Muscle of leg (tissue), 11 donors: ENCODE results near the gene FTH1. TPM values are rescaled to one million over a fixed set of nuclear protein-coding genes. Genes with fewer than 3 reads are reported as not detected.

Experiments used
- DNase-seq: peaks from one replicate; pipeline ENCODE4 v3.0.0; 2013
- H3K27ac ChIP-seq: one replicate; pipeline ENCODE4 v1.5.1; 2013; ENCODE audit warnings: mild to moderate bottlenecking, low read length, control low read depth
- H3K27me3 ChIP-seq: one replicate; pipeline ENCODE4 v1.6.1; 2013; ENCODE audit warnings: low read length; ENCODE audit not compliant: control insufficient read depth, insufficient read depth
- H3K36me3 ChIP-seq: one replicate; pipeline ENCODE4 v1.6.1; 2013; ENCODE audit warnings: low read length; ENCODE audit not compliant: control insufficient read depth, insufficient read depth
- H3K4me1 ChIP-seq: one replicate; pipeline ENCODE4 v1.6.1; 2013; ENCODE audit warnings: low read length; ENCODE audit not compliant: control insufficient read depth, insufficient read depth
- H3K4me3 ChIP-seq: one replicate; pipeline ENCODE4 v1.5.1; 2013; ENCODE audit warnings: low read length, control low read depth
- H3K9me3 ChIP-seq: replicated peaks from 2 replicates; pipeline ENCODE4 v1.6.1; 2013; ENCODE audit warnings: low read depth, low read length; ENCODE audit not compliant: control insufficient read depth
- WGBS: methylation state at CpG from one replicate; pipeline ENCODE4 v1.1.5; 2013; ENCODE audit warnings: missing lambda C conversion rate; ENCODE audit not compliant: insufficient coverage; 5-methylcytosine and 5-hydroxymethylcytosine counted together
- polyA plus RNA-seq, 8 donors: library from polyadenylated mRNA; unstranded; fragments of 120-200 nt; gene quantifications; one replicate each; pipeline versions ENCODE4 v1.2.1 to v1.2.3, GENCODE V29; 2013; ENCODE audit warnings: inconsistent platforms in 1 of 8, low replicate concordance in 1 of 8; ENCODE audit not compliant: insufficient read length in 8 of 8, insufficient read depth in 1 of 8
- total RNA-seq: library from RNA; stranded (reverse); fragments of 120-200 nt; gene quantifications from one replicate; pipeline ENCODE4 v1.2.4, GENCODE V29; 2013

FTH1 gene
- total and polyA plus RNA-seq, 9 donors: 445 to 1,613 (median 1,403) TPM

GRCh38 chr11:61980783-61981541 is 13.5 kb upstream of the FTH1 start:
- H3K27me3 ChIP-seq: no peaks in the 10 kb centered on the region
- no peaks in the 10 kb centered on the region for H3K36me3 ChIP-seq
- WGBS: 50% methylated on average over 8 of the region's 10 CpGs
- no peak overlapping the region for H3K27ac ChIP-seq
- H3K4me3 ChIP-seq: no peak overlapping the region
- no peak for DNase-seq
- no peaks in the 10 kb centered on the region for H3K9me3 ChIP-seq
- peaks cover 5% of the 10 kb centered on the region for H3K4me1 ChIP-seq

GRCh38 chr11:61978703-61979661 is 11.5 kb upstream of the FTH1 start:
- DNase-seq: no peak
- Histone ChIP-seq H3K9me3 (no peaks in the 10 kb centered on the region), H3K36me3 (no peaks in the 10 kb centered on the region), H3K4me1 (peaks cover 8% of the 10 kb centered on the region), H3K4me3 (no peak overlapping the region), H3K27me3 (no peaks in the 10 kb centered on the region), H3K27ac (no peak overlapping the region)
- WGBS: 75% methylated on average over 11 of the region's 17 CpGs

- WGBS: 83% methylated on average over 3 of the region's 7 CpGs
- H3K4me3 ChIP-seq: no peak overlapping the region
- H3K27me3 ChIP-seq: no peaks in the 10 kb centered on the region
- DNase-seq: no peak
- peaks cover 27% of the 10 kb centered on the region for H3K4me1 ChIP-seq
- H3K36me3 ChIP-seq: no peaks in the 10 kb centered on the region
- no peak overlapping the region for H3K27ac ChIP-seq
- H3K9me3 ChIP-seq: no peaks in the 10 kb centered on the region
These were observed 9.5 kb upstream of the FTH1 start for GRCh38 chr11:61976813-61977475.

DNA sequence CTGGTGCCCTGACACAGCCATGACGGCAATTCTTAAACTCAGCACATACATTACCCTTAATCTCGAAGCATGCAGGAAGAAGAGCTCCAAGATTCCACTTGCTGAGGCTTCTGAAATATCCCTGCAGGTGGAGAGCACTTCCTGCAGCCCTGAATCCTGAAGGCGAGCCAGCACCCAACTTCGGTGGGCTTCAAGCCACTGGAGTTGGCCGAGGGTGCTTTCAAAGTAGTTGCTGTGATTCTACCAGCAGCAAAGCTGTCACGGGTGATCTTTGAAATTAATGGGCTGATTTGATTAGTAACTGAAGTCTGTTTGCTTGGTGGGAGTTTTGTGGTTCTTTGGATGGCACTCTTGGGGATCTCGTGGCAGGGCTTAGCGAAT is 9.0 kb upstream of the FTH1 start:
- Histone ChIP-seq H3K36me3 (no peaks in the 10 kb centered on the region), H3K9me3 (no peaks in the 10 kb centered on the region), H3K4me3 (no peak overlapping the region), H3K27ac (no peak overlapping the region), H3K4me1 (peaks cover 33% of the 10 kb centered on the region), H3K27me3 (no peaks in the 10 kb centered on the region)
- WGBS: 67% methylated on average over 8 of the region's 8 CpGs
- DNase-seq: no peak

- Histone ChIP-seq H3K4me1 (peaks cover 38% of the 10 kb centered on the region), H3K36me3 (no peaks in the 10 kb centered on the region), H3K9me3 (no peaks in the 10 kb centered on the region), H3K27ac (no peak overlapping the region), H3K27me3 (no peaks in the 10 kb centered on the region), H3K4me3 (no peak overlapping the region)
- WGBS: 89% methylated on average over 7 of the region's 15 CpGs
- no peak for DNase-seq
These were observed 8.4 kb upstream of the FTH1 start for GRCh38 chr11:61975638-61976419.

GRCh38 chr11:61974766-61975631 is 7.6 kb upstream of the FTH1 start:
- peak overlapping the region; percentile 51 for H3K27ac ChIP-seq
- 59% methylated on average over 8 of the region's 14 CpGs for WGBS
- H3K27me3 ChIP-seq: no peaks in the 10 kb centered on the region
- H3K4me1 ChIP-seq: peaks cover 42% of the 10 kb centered on the region
- DNase-seq: peak; percentile 75
- H3K36me3 ChIP-seq: no peaks in the 10 kb centered on the region
- no peaks in the 10 kb centered on the region for H3K9me3 ChIP-seq
- H3K4me3 ChIP-seq: no peak overlapping the region

DNA sequence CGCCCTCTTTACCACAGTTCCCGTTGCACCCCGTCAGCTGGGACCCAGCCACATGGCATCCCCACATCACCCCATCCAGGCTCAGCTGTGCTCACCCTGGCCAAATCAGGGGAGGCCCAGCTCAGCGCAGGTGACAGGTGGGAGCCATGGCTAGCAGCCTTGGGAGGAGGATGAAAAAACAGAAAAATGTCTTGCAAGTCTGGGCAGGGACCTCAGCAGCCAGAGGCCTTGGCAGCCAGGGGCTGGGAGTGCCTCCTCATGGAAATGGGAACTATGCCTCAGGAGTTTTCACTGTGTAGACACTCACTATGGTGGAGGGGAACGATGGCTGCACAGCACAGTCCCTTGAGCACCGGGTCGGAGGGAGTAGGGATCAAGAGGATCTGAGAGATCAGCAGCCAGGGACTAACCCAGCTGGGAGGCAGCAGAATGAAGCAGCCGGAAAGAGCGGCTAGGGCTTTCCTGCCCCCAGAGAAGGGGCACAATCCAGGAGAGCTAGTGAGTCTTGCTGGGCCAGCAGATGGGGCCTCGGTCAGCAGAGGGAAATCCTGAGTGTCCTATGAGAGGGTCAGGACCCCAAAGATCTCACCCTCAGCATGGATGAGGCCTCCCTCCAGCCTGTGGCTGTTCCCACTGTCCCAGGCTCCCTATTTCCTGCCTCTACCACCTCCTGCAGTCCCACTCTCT is 6.2 kb upstream of the FTH1 start:
- H3K9me3 ChIP-seq: no peaks in the 10 kb centered on the region
- 44% methylated on average over 7 of the region's 10 CpGs for WGBS
- DNase-seq: peak; percentile 59
- no peaks in the 10 kb centered on the region for H3K36me3 ChIP-seq
- no peaks in the 10 kb centered on the region for H3K27me3 ChIP-seq
- H3K4me3 ChIP-seq: no peak overlapping the region
- peaks cover 47% of the 10 kb centered on the region for H3K4me1 ChIP-seq
- H3K27ac ChIP-seq: peak overlapping the region; percentile 98

DNA sequence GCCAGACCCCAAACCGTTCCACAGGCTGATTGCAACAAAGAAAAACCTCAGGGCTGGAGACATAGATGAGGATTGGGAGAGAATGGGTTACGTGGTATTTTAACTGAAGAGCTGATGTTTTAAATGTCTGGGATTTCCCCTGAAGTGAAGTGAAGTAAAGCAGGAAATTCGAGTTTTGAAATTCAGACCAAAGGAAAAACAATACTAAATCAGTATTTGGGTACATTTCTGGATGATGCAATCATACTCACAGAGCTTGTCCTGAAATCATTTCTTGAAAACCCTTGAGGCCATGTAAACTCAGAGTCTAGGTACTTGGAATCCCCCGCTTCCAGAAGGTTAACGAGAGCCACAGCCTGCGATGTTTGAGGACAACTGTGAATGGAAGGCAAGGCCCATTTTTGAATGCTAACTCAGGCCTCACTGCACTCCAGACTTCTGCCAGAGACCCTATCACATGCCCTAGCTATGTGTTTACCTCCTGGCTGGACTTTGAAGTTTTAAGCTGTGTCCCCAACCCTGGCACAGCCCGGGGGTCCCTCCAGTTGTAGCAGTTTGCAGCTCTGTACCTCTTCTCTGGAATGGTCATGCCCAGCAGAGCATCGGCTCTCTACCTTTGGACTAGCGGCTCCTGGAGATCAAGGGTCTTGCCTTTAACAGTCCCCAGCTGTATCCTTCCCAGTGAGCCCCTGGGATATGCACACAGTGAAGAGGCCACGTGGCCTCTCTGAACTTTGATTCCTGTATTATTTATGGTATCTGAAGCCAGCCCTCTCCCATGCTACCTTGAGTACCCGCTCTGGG is 5.4 kb upstream of the FTH1 start:
- DNase-seq: peak; percentile 79
- Histone ChIP-seq H3K27ac (peak overlapping the region; percentile 98), H3K4me3 (no peak overlapping the region), H3K27me3 (no peaks in the 10 kb centered on the region), H3K4me1 (peaks cover 55% of the 10 kb centered on the region), H3K9me3 (no peaks in the 10 kb centered on the region), H3K36me3 (no peaks in the 10 kb centered on the region)
- WGBS: 49% methylated on average over 7 of the region's 11 CpGs
